GM12878 (cell line): ENCODE measurements around the gene JUND. TPM values are rescaled to one million over a fixed set of nuclear protein-coding genes. Genes with fewer than 3 reads are reported as not detected.
A peak's percentile ranks its signal among the peaks of the same experiment; 100 is the strongest.

Experiments used
- CBX3 ChIP-seq: fragments of 200-600 bp; sonication (generic); IDR thresholded peaks from 2 replicates; pipeline ENCODE4 v1.6.1; 2016; ENCODE audit warnings: low read depth, borderline replicate concordance
- CREB1 ChIP-seq: IDR thresholded peaks from 2 replicates; pipeline ENCODE4 v1.6.1; 2012; ENCODE audit warnings: low read depth, mild to moderate bottlenecking, inconsistent platforms
- ESRRA ChIP-seq: IDR thresholded peaks from 2 replicates; pipeline ENCODE4 v1.6.1; 2012; ENCODE audit warnings: mild to moderate bottlenecking, low read length, improper control_type of control experiment
- EZH2 ChIP-seq: IDR thresholded peaks from 2 replicates; pipeline ENCODE4 v1.6.1; 2012; ENCODE audit warnings: low read depth, mild to moderate bottlenecking, control low read depth, inconsistent platforms, low read length, borderline replicate concordance; ENCODE audit not compliant: control insufficient read depth
- HSF1 ChIP-seq: fragments of 150-350 bp; IDR thresholded peaks from 2 replicates; pipeline ENCODE4 v1.6.1; 2014; ENCODE audit warnings: mild to moderate bottlenecking, low read depth, low read length
- MTA2 ChIP-seq: fragments of 450-650 bp; IDR thresholded peaks from 2 replicates; pipeline ENCODE4 v1.6.1; 2016; ENCODE audit warnings: low read depth, mild to moderate bottlenecking, moderate library complexity
- RBBP5 ChIP-seq: fragments of 200-600 bp; sonication (generic); conservative IDR thresholded peaks from 2 replicates; pipeline ENCODE4 v1.6.1; 2016
- RELB ChIP-seq: fragments of 450-650 bp; IDR thresholded peaks from 2 replicates; pipeline ENCODE4 v1.6.1; 2017; ENCODE audit warnings: low read depth, mild to moderate bottlenecking, moderate library complexity
- REST ChIP-seq: IDR thresholded peaks from 2 replicates; pipeline ENCODE4 v1.6.1; 2012; ENCODE audit warnings: mild to moderate bottlenecking, low read depth, low read length
- RFX5 ChIP-seq: IDR thresholded peaks from 2 replicates; pipeline ENCODE4 v1.6.1; 2011; ENCODE audit warnings: low read depth, low read length, improper control_type of control experiment
- SMAD5 ChIP-seq: IDR thresholded peaks from 2 replicates; pipeline ENCODE4 v1.6.1; 2016; ENCODE audit warnings: antibody characterized with exemption, low read depth
- SMC3 ChIP-seq: IDR thresholded peaks from 2 replicates; pipeline ENCODE4 v1.6.1; 2011; ENCODE audit warnings: low read length, improper control_type of control experiment, borderline replicate concordance
- SP1 ChIP-seq: IDR thresholded peaks from one replicate; pipeline ENCODE4 v1.6.1; 2011; ENCODE audit warnings: low read depth, low read length
- STAT1 ChIP-seq: fragments of 450-650 bp; conservative IDR thresholded peaks from 2 replicates; pipeline ENCODE4 v1.6.1; 2014; ENCODE audit warnings: antibody characterized with exemption, mild to moderate bottlenecking
- USF2 ChIP-seq: IDR thresholded peaks from 2 replicates; pipeline ENCODE4 v1.6.1; 2011; ENCODE audit warnings: low read depth, low read length, improper control_type of control experiment, borderline replicate concordance
- polyA plus RNA-seq, 11 experiments: library from polyadenylated mRNA; depleted of rRNA in 4 of 11; unstranded in 6 of 11; stranded (reverse) in 5 of 11; fragments of >200 nt; fragmentation: Nextera tagmentation in 4 of 11; fragmentation: Illumina TruSeq in 1 of 11; extraction: Ambion mirVana in 4 of 11; extraction: Trizol in 1 of 11; gene quantifications; 1 replicate in 1 of 11; 2 replicates in 10 of 11; pipeline versions ENCODE4 v1.2.1 to v1.2.3, GENCODE V29; 2011 to 2016; ENCODE audit warnings: inconsistent platforms in 2 of 11, missing spikeins in 2 of 11, low read depth in 1 of 11
- total RNA-seq, 4 experiments: library from RNA; depleted of rRNA in 3 of 4; stranded (reverse); fragments of >200 nt in 3 of 4; fragmentation: Illumina TruSeq in 1 of 4; extraction: Trizol in 1 of 4; gene quantifications; 2 replicates each; pipeline versions ENCODE4 v1.2.1 to v1.2.3, GENCODE V29; 2013 to 2021
- TF ChIP-seq, protein P1 (sequence below): IDR thresholded peaks from 2 replicates; pipeline ENCODE4 v1.6.1; 2012; ENCODE audit warnings: low read depth, low read length, improper control_type of control experiment
- TF ChIP-seq, protein P2 (sequence below): fragments of 450-650 bp; IDR thresholded peaks from 2 replicates; pipeline ENCODE4 v1.6.1; 2017; ENCODE audit warnings: mild to moderate bottlenecking, low read depth, inconsistent platforms; ENCODE audit not compliant: poor library complexity, severe bottlenecking

Gene JUND
- total and polyA plus RNA-seq, 10 of the 15 experiments (the other 5 are each of a cell fraction or from before 2014, with no cell fraction given), result 7.4 to 164 (median 18.8) TPM

DNA sequence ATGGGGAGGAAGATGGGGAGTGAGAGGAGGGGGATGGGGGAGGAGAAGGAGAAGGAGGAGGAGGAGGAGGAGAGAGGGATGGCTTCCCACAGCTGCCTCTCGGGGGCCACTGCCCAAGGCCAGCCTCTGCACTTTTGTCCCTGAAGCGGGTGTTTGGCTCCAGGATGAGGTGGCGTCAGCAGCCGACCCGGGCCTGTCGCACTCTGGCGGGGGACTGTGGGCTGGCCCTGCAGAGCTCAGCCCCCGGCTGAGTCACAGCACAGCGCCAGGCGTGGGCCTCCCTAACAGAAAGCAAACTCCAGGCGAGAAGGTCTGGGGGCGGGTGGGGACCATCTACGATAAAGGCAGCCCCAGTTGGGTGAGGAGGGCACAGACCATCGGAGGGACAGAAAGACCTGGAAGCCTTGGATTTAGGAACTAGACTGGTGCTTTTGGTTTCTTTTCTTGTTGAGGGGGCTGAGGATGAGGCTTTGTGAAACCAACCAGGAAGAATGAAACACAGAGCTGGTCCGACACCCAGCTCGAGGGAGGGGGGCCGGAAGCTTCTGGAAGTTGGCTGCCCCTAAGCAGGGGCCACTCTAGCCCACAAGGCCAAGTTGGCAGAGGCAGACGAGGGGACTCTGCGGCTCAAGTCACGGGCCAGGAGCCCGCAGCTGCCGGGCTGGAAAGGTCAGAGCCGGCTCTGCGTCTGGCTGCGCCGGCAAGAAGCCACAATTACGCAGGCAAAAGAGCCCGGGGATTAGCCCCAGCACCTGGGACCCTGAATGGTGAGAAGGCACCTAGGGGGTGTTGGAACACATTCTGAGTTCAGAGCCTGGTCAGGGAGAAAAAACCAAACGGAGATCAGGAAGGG is 23.3 kb upstream of the JUND start (continued):
- TF ChIP-seq CBX3 (no peak), REST (no peak), RBBP5 (no peak), RELB (peak; percentile 66; the same call in 1 of the 2 replicates), ESRRA (0 out of 2 replicates have a peak, but pooled peaks have one; percentile 48), RFX5 (no peak), SP1 (no peak), CREB1 (peak; percentile 52), STAT1 (no peak; the same call in 1 of the 2 replicates), SMC3 (peak; percentile 16; the same call in 1 of the 2 replicates), MTA2 (0 out of 2 replicates have a peak, but pooled peaks have one; percentile 37), HSF1 (peak; percentile 63; the same call in 1 of the 2 replicates), EZH2 (no peak), SMAD5 (0 out of 2 replicates have a peak, but pooled peaks have one; percentile 11), USF2 (no peak)
- TF ChIP-seq, protein P1, sequence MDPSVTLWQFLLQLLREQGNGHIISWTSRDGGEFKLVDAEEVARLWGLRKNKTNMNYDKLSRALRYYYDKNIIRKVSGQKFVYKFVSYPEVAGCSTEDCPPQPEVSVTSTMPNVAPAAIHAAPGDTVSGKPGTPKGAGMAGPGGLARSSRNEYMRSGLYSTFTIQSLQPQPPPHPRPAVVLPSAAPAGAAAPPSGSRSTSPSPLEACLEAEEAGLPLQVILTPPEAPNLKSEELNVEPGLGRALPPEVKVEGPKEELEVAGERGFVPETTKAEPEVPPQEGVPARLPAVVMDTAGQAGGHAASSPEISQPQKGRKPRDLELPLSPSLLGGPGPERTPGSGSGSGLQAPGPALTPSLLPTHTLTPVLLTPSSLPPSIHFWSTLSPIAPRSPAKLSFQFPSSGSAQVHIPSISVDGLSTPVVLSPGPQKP, result peak; percentile 36; the same call in 1 of the 2 replicates
- TF ChIP-seq, protein P2, sequence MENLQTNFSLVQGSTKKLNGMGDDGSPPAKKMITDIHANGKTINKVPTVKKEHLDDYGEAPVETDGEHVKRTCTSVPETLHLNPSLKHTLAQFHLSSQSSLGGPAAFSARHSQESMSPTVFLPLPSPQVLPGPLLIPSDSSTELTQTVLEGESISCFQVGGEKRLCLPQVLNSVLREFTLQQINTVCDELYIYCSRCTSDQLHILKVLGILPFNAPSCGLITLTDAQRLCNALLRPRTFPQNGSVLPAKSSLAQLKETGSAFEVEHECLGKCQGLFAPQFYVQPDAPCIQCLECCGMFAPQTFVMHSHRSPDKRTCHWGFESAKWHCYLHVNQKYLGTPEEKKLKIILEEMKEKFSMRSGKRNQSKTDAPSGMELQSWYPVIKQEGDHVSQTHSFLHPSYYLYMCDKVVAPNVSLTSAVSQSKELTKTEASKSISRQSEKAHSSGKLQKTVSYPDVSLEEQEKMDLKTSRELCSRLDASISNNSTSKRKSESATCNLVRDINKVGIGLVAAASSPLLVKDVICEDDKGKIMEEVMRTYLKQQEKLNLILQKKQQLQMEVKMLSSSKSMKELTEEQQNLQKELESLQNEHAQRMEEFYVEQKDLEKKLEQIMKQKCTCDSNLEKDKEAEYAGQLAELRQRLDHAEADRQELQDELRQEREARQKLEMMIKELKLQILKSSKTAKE, result peak; percentile 43
